ENCODE measurements around the gene SLC8A3.

DNA sequence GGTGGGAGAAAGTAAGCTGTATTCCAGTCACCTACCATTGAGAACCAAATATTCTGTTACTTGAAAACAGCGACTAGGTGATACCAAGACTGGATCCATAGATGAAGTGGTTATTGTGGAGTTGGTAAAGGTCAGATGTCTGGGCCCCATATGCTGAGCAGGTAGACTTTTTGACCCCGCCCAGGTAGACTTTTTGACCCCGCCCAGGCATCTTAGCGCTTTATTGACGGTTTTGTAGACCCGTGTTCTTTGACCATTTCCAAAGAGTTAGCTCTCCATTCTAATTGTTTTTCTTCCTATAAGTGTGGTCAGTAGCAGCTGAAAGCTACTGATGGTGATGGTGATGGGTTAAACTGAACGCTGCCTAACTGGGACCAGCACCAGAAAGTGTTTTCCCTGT, 61.6 kb downstream of the SLC8A3 start:
- TF ChIP-seq POLR2A (IDR thresholded peaks at IDR 0.05), result no peak
- TF ChIP-seq, protein P1, sequence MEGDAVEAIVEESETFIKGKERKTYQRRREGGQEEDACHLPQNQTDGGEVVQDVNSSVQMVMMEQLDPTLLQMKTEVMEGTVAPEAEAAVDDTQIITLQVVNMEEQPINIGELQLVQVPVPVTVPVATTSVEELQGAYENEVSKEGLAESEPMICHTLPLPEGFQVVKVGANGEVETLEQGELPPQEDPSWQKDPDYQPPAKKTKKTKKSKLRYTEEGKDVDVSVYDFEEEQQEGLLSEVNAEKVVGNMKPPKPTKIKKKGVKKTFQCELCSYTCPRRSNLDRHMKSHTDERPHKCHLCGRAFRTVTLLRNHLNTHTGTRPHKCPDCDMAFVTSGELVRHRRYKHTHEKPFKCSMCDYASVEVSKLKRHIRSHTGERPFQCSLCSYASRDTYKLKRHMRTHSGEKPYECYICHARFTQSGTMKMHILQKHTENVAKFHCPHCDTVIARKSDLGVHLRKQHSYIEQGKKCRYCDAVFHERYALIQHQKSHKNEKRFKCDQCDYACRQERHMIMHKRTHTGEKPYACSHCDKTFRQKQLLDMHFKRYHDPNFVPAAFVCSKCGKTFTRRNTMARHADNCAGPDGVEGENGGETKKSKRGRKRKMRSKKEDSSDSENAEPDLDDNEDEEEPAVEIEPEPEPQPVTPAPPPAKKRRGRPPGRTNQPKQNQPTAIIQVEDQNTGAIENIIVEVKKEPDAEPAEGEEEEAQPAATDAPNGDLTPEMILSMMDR (IDR thresholded peaks at IDR 0.05), result no peak
